CD4-positive, alpha-beta memory T cell (primary cell): ENCODE data around the gene TMEM245. TPM values are rescaled to one million over a fixed set of nuclear protein-coding genes. Genes with fewer than 3 reads are reported as not detected.

Source experiments
- CTCF ChIA-PET: fragments of 350-600 bp; sonication (Branson Sonifier 250); formaldehyde crosslinking; loops from one replicate; lab custom pipeline; 2021; ENCODE audit warnings: inconsistent platforms; ENCODE audit not compliant: partially characterized antibody; lab: Charles Lee
- POLR2A ChIA-PET: fragments of 350-600 bp; sonication (Branson Sonifier 250); formaldehyde crosslinking; loops from one replicate; lab custom pipeline; 2021; ENCODE audit not compliant: partially characterized antibody; lab: Charles Lee
- DNase-seq, 5 donors: peaks; one replicate each; pipeline versions ENCODE4 v3.0.0 to v3.0.0-alpha.2; 2020 to 2022; ENCODE audit warnings: mixed read lengths in 1 of 5
- H3K27ac ChIP-seq: one replicate; pipeline ENCODE4 v1.7.0; 2013; ENCODE audit warnings: low read depth, low read length
- H3K27me3 ChIP-seq: 2 replicates; pipeline ENCODE4 v1.7.0; 2013; ENCODE audit warnings: mild to moderate bottlenecking, low read length, moderate library complexity; ENCODE audit not compliant: insufficient read depth
- H3K36me3 ChIP-seq: 2 replicates; pipeline ENCODE4 v1.7.0; 2013; ENCODE audit warnings: mild to moderate bottlenecking, low read length, moderate library complexity; ENCODE audit not compliant: insufficient read depth
- H3K4me1 ChIP-seq: 2 replicates; pipeline ENCODE4 v1.7.0; 2013; ENCODE audit warnings: mild to moderate bottlenecking, low read length, moderate library complexity; ENCODE audit not compliant: insufficient read depth
- H3K4me3 ChIP-seq, 2 donors: one replicate each; pipeline ENCODE4 v1.7.0; 2013; ENCODE audit warnings: low read length in 2 of 2, mild to moderate bottlenecking in 1 of 2
- H3K9me3 ChIP-seq, 2 donors: one replicate each; pipeline ENCODE4 v1.7.0; 2013; ENCODE audit warnings: low read length in 2 of 2, control low read depth in 1 of 2; ENCODE audit not compliant: control insufficient read depth in 1 of 2
- H3K27ac Mint-ChIP-seq, 7 donors: one replicate each; pipeline ENCODE4 v1.8.0; 2020 to 2021; ENCODE audit warnings: mixed read lengths in 7 of 7, mild to moderate bottlenecking in 6 of 7, inconsistent platforms in 3 of 7, moderate library complexity in 3 of 7
- H3K27me3 Mint-ChIP-seq, 2 donors: one replicate each; pipeline ENCODE4 v1.8.0; 2020 to 2021; ENCODE audit warnings: mixed read lengths in 2 of 2
- H3K36me3 Mint-ChIP-seq, 2 donors: one replicate each; pipeline ENCODE4 v1.8.0; 2020 to 2021; ENCODE audit warnings: mixed read lengths in 2 of 2, inconsistent platforms in 1 of 2, mild to moderate bottlenecking in 1 of 2
- H3K4me1 Mint-ChIP-seq, 4 donors: one replicate each; pipeline ENCODE4 v1.8.0; 2020 to 2021; ENCODE audit warnings: mixed read lengths in 4 of 4, mild to moderate bottlenecking in 1 of 4
- H3K4me3 Mint-ChIP-seq, 8 donors: one replicate each; pipeline ENCODE4 v1.8.0; 2020 to 2021; ENCODE audit warnings: mixed read lengths in 8 of 8, mild to moderate bottlenecking in 7 of 8, moderate library complexity in 6 of 8, inconsistent platforms in 3 of 8
- H3K9me3 Mint-ChIP-seq, 8 donors: one replicate each; pipeline ENCODE4 v1.8.0; 2020 to 2021; ENCODE audit warnings: mixed read lengths in 8 of 8, mild to moderate bottlenecking in 5 of 8, inconsistent platforms in 3 of 8, moderate library complexity in 1 of 8
- intact Hi-C: fragments of 100-400 bp; cut with micrococcal nuclease; formaldehyde crosslinking; loops from one replicate; pipeline ENCODE4 v1.15.1; 2023
- polyA plus RNA-seq, 2 donors: library from polyadenylated mRNA; unstranded; fragments of 300-500 nt; fragmentation: Illumina TruSeq; gene quantifications; one replicate each; pipeline ENCODE4 v1.2.3, GENCODE V29; 2021
- total RNA-seq, 2 experiments: library from RNA; stranded (reverse); gene quantifications; one replicate each; pipeline ENCODE4 v1.2.3, GENCODE V29; 2021

Gene TMEM245
- total and polyA plus RNA-seq, 4 experiments from 2014 or later, result 28.9 to 74.3 (median 57.0) TPM

DNA sequence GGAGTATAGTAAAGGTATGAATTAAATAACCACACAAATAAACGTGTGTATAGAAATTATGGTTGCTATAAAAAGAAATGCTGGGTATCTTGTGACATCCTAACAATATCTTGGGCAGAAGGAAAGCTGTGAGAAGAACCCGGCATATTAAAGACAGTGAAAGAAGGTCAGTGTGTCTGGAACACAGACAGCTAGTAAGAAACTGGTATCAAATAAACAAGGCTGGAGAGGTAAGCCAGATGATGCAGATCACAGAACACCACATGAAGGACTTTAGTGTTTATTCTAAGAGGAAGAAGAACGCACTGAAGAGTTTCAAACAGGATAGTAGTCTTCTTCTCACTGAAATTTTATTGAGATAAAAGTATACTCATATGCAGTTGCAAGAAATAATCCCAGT lies 24.4 kb downstream of the TMEM245 start:
- H3K27ac ChIP-seq, result no peak overlapping the region
- no peaks in the 10 kb centered on the region for H3K27me3 ChIP-seq
- no peaks in the 10 kb centered on the region for H3K9me3 ChIP-seq
- H3K4me1 Mint-ChIP-seq, result peaks cover 48 to 79% (median 62%) of the 10 kb centered on the region in 4 donors
- ChIA-PET CTCF (interaction anchor here (1.3 kb wide), 1 partner anchor 12 kb away, joined by 4 read pairs; no protein-coding TSS in a partner anchor), POLR2A (no interaction called here)
- intact Hi-C loops, result loop anchor here (10.0 kb wide), 1 partner anchor 99 kb away; no protein-coding TSS in a partner anchor
- H3K27ac Mint-ChIP-seq, result peak overlapping the region in 5 of 7 donors; percentile 47 to 82 (median 51)
- peaks cover 31% of the 10 kb centered on the region for H3K36me3 ChIP-seq
- H3K4me3 Mint-ChIP-seq, result peak overlapping the region in 1 of 8 donors; percentile 9
- DNase-seq, result no peak
- no peaks in the 10 kb centered on the region for H3K27me3 Mint-ChIP-seq
- H3K9me3 Mint-ChIP-seq, result no peaks in the 10 kb centered on the region
- peaks cover 56% of the 10 kb centered on the region for H3K4me1 ChIP-seq
- peaks cover 42 to 56% of the 10 kb centered on the region in 2 donors for H3K36me3 Mint-ChIP-seq
- H3K4me3 ChIP-seq, result no peak overlapping the region

DNA sequence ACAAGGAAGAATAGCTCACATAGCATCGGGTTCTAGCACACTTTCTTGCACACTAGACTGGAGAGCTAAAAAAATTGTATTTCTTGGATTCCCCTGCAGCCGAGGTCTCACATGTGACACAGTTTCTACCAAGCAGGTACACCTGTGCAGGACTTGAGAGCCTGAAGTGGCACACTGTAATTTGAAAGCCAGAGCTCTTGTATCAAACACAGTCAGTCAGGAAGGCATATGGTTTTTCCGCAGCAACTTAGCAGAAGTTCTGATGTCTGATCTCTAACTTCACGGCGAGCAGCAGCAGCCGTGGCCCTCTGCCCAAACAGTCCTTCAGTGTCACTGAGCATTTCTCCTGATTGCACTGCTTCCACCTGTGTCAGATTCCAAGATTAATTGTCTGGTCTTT lies 25.5 kb downstream of the TMEM245 start:
- Histone ChIP-seq H3K9me3 (no peaks in the 10 kb centered on the region), H3K4me3 (no peak overlapping the region), H3K27ac (no peak overlapping the region), H3K27me3 (no peaks in the 10 kb centered on the region), H3K4me1 (peaks cover 46% of the 10 kb centered on the region), H3K36me3 (peaks cover 34% of the 10 kb centered on the region)
- intact Hi-C loops, result loop anchor here (10.0 kb wide), 1 partner anchor 101 kb away; no protein-coding TSS in a partner anchor
- Mint-ChIP-seq H3K36me3 (peaks cover 43 to 62% of the 10 kb centered on the region in 2 donors), H3K9me3 (no peaks in the 10 kb centered on the region), H3K27me3 (no peaks in the 10 kb centered on the region), H3K4me1 (peaks cover 42 to 70% (median 55%) of the 10 kb centered on the region in 4 donors), H3K27ac (peak overlapping the region in 4 of 7 donors; percentile 5 to 69 (median 11)), H3K4me3 (no peak overlapping the region)
- no peak for DNase-seq
- ChIA-PET CTCF (interaction anchor here (1.5 kb wide), 1 partner anchor 24 kb away, joined by 4 read pairs; no protein-coding TSS in a partner anchor), POLR2A (interaction anchor here (1.1 kb wide), 1 partner anchor 23 kb away, joined by 3 read pairs; no protein-coding TSS in a partner anchor)

DNA sequence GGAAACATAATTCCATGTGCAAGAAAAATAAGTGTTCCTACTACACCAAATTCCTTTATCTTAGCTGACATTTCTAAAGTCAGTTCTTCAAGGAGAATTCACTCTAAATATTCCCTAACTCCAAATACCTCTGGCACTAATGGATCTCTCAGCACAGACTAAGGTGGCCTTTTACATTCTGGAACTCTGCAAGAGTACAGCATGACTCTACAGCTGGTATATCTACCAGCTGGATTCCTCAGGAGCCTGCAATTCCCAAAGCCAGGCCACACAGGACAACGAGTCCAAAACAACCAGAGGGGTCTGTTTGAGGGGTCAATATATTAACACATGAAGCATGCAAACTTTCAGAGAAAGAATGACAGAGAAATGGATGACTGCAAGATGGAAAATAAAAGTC lies 27.2 kb downstream of the TMEM245 start:
- Mint-ChIP-seq H3K36me3 (peaks cover 56 to 76% of the 10 kb centered on the region in 2 donors), H3K27ac (peak overlapping the region in 4 of 7 donors; percentile 12 to 75 (median 64)), H3K4me3 (no peak overlapping the region), H3K9me3 (no peaks in the 10 kb centered on the region), H3K4me1 (peaks cover 28 to 53% (median 41%) of the 10 kb centered on the region in 4 donors), H3K27me3 (no peaks in the 10 kb centered on the region)
- no peaks in the 10 kb centered on the region for H3K9me3 ChIP-seq
- no peaks in the 10 kb centered on the region for H3K27me3 ChIP-seq
- peaks cover 47% of the 10 kb centered on the region for H3K36me3 ChIP-seq
- ChIA-PET POLR2A (interaction anchor here (0.8 to 3.8 kb wide), 2 partner anchors 9 to 26 kb away, joined by 3 to 14 read pairs; partner anchors contain the start of gene TMEM245), CTCF (no interaction called here)
- H3K27ac ChIP-seq, result no peak overlapping the region
- intact Hi-C loops, result loop anchor here (2.0 to 10.0 kb wide), 2 partner anchors 16 to 102 kb away; no protein-coding TSS in a partner anchor
- peaks cover 29% of the 10 kb centered on the region for H3K4me1 ChIP-seq
- no peak overlapping the region for H3K4me3 ChIP-seq
- no peak for DNase-seq

- Mint-ChIP-seq H3K4me1 (peaks cover 25 to 48% (median 38%) of the 10 kb centered on the region in 4 donors), H3K4me3 (no peak overlapping the region), H3K27ac (peak overlapping the region in 4 of 7 donors; percentile 16 to 75 (median 60)), H3K36me3 (peaks cover 56 to 76% of the 10 kb centered on the region in 2 donors), H3K27me3 (no peaks in the 10 kb centered on the region), H3K9me3 (no peaks in the 10 kb centered on the region)
- H3K9me3 ChIP-seq, result no peaks in the 10 kb centered on the region
- peaks cover 51% of the 10 kb centered on the region for H3K36me3 ChIP-seq
- POLR2A ChIA-PET, result interaction anchor here (0.8 to 3.8 kb wide), 2 partner anchors 10 to 27 kb away, joined by 3 to 14 read pairs; partner anchors contain the start of gene TMEM245
- DNase-seq, result no peak
- no peak overlapping the region for H3K27ac ChIP-seq
- CTCF ChIA-PET, result no interaction called here
- peaks cover 24% of the 10 kb centered on the region for H3K4me1 ChIP-seq
- no peak overlapping the region for H3K4me3 ChIP-seq
- intact Hi-C loops, result loop anchor here (2.0 to 10.0 kb wide), 2 partner anchors 17 to 103 kb away; no protein-coding TSS in a partner anchor
- no peaks in the 10 kb centered on the region for H3K27me3 ChIP-seq
Measured at GRCh38 chr9:109092051-109092580, 27.6 kb downstream of the TMEM245 start.

DNA sequence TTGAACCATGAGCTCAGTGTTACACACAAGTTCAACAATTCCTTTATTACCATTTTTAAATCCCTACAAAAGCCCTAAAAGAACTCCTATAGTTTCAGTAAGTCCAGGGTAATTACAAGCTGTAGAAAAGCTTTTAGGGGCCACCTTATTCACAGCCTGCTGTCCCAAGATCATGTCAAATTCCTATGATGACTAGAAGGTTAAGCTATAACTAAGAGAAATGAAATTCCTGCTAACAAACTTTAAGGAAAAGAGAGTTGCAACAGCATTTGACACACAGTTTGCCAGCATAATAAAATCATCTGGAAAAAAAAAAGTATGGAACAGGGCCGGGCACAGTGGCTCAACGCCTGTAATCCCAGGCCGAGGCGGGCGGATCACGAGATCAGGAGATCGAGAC lies 31.5 kb downstream of the TMEM245 start:
- DNase-seq, result no peak
- H3K4me1 Mint-ChIP-seq, result peaks cover 8 to 15% (median 10%) of the 10 kb centered on the region in 4 donors
- no peaks in the 10 kb centered on the region for H3K27me3 Mint-ChIP-seq
- CTCF ChIA-PET, result interaction anchor here (1.7 kb wide), 1 partner anchor 12 kb away, joined by 5 read pairs; no protein-coding TSS in a partner anchor
- no peak overlapping the region for H3K4me3 ChIP-seq
- no peaks in the 10 kb centered on the region for H3K27me3 ChIP-seq
- peaks cover 3% of the 10 kb centered on the region for H3K4me1 ChIP-seq
- H3K9me3 Mint-ChIP-seq, result no peaks in the 10 kb centered on the region
- POLR2A ChIA-PET, result no interaction called here
- no peak overlapping the region for H3K4me3 Mint-ChIP-seq
- peaks cover 59% of the 10 kb centered on the region for H3K36me3 ChIP-seq
- intact Hi-C loops, result no loop called here
- peaks cover 55 to 65% of the 10 kb centered on the region in 2 donors for H3K36me3 Mint-ChIP-seq
- H3K9me3 ChIP-seq, result no peaks in the 10 kb centered on the region
- H3K27ac Mint-ChIP-seq, result peak overlapping the region in 2 of 7 donors; percentile 31 to 56
- H3K27ac ChIP-seq, result no peak overlapping the region

GRCh38 chr9:109087795-109088194 lies 32.0 kb downstream of the TMEM245 start:
- H3K27ac Mint-ChIP-seq, result peak overlapping the region in 2 of 7 donors; percentile 31 to 53

DNA sequence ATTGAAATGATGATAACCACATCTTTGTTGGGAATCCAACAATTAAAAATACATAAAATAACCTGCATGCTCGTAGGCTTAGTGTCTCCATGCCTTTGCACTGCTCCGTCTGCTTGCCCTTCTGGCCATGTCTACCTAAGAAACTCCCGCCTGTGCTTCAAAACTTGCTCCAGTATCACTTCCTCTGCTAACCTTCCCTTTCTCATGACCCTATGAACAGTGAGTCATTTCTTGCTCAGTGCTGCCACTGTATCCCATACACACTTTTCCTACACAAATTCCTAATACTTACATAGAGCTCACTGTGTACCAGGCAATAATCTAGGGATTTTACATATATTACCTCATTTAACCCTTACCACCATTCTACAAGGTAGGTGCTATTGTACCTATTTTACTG lies 33.5 kb downstream of the TMEM245 start:
- Mint-ChIP-seq H3K27me3 (no peaks in the 10 kb centered on the region), H3K4me3 (no peak overlapping the region), H3K4me1 (peaks cover 4 to 15% (median 7%) of the 10 kb centered on the region in 4 donors), H3K27ac (peak overlapping the region in 1 of 7 donors; percentile 25), H3K9me3 (no peaks in the 10 kb centered on the region), H3K36me3 (peaks cover 49 to 62% of the 10 kb centered on the region in 2 donors)
- Histone ChIP-seq H3K27me3 (no peaks in the 10 kb centered on the region), H3K36me3 (peaks cover 42% of the 10 kb centered on the region), H3K27ac (no peak overlapping the region), H3K4me1 (no peaks in the 10 kb centered on the region), H3K4me3 (no peak overlapping the region), H3K9me3 (no peaks in the 10 kb centered on the region)
- intact Hi-C loops, result no loop called here
- DNase-seq, result no peak
- POLR2A ChIA-PET, result no interaction called here
- CTCF ChIA-PET, result no interaction called here

More at GRCh38 chr9:109087795-109088194, 32.0 kb downstream of the TMEM245 start:
- DNase-seq, result no peak
- peaks cover 56% of the 10 kb centered on the region for H3K36me3 ChIP-seq
- H3K9me3 Mint-ChIP-seq, result no peaks in the 10 kb centered on the region
- peaks cover 54 to 64% of the 10 kb centered on the region in 2 donors for H3K36me3 Mint-ChIP-seq
- CTCF ChIA-PET, result interaction anchor here (1.7 kb wide), 1 partner anchor 13 kb away, joined by 5 read pairs; no protein-coding TSS in a partner anchor
- H3K4me3 ChIP-seq, result no peak overlapping the region
- POLR2A ChIA-PET, result no interaction called here
- peaks cover 7 to 14% (median 10%) of the 10 kb centered on the region in 4 donors for H3K4me1 Mint-ChIP-seq
- intact Hi-C loops, result no loop called here
- H3K27ac ChIP-seq, result no peak overlapping the region
- H3K9me3 ChIP-seq, result no peaks in the 10 kb centered on the region
- no peak overlapping the region for H3K4me3 Mint-ChIP-seq
- H3K4me1 ChIP-seq, result peaks cover 3% of the 10 kb centered on the region
- H3K27me3 ChIP-seq, result no peaks in the 10 kb centered on the region
- H3K27me3 Mint-ChIP-seq, result no peaks in the 10 kb centered on the region
